NCI-H1436 (cell line): Measurements from ENCODE around the gene SLC29A2.
A peak's percentile ranks its signal among the peaks of the same experiment; 100 is the strongest.

Experiments used
- DNase-seq: peaks from one replicate; lab custom pipeline; 2025; lab: John Stamatoyannopoulos, UW

The SLC29A2 gene

GRCh38 chr11:66347425-66348276 is 23.9 kb downstream of the SLC29A2 start, which contains the start of gene B4GAT1:
TSS of gene B4GAT1 (minus strand) at chr11:66347629. CDS start at chr11:66347545, 84 bp downstream.
- peak; percentile 81 for DNase-seq

GRCh38 chr11:66346476-66347424 is 24.8 kb downstream of the SLC29A2 start:
- no peak for DNase-seq

- no peak for DNase-seq
These were observed 26.3 kb downstream of the SLC29A2 start for GRCh38 chr11:66345316-66345649.

GRCh38 chr11:66344550-66345315 is 26.8 kb downstream of the SLC29A2 start, which contains the start of gene BRMS1:
TSS of gene BRMS1 (minus strand) at chr11:66345104. CDS start at chr11:66342234, 2,870 bp downstream.
- peak; percentile 94 for DNase-seq

- DNase-seq = no peak
These were observed 28.4 kb downstream of the SLC29A2 start for GRCh38 chr11:66343176-66343575.

GRCh38 chr11:66341502-66342126 is 29.9 kb downstream of the SLC29A2 start:
- no peak for DNase-seq

GRCh38 chr11:66340596-66341501 is 30.7 kb downstream of the SLC29A2 start:
- DNase-seq = no peak

- no peak for DNase-seq
These were observed 31.7 kb downstream of the SLC29A2 start for GRCh38 chr11:66339686-66340483.

- DNase-seq = no peak
These were observed 32.3 kb downstream of the SLC29A2 start for GRCh38 chr11:66339162-66339675.

GRCh38 chr11:66338276-66339161 is 33.0 kb downstream of the SLC29A2 start:
- no peak for DNase-seq

- no peak for DNase-seq
These were observed 34.3 kb downstream of the SLC29A2 start for GRCh38 chr11:66337103-66337899.

GRCh38 chr11:66336234-66337102 is 35.1 kb downstream of the SLC29A2 start, which contains the start of gene RIN1:
TSS of gene RIN1 (minus strand) at chr11:66336434. CDS start at chr11:66336402, 32 bp downstream.
- no peak for DNase-seq

GRCh38 chr11:66335531-66336233 is 35.9 kb downstream of the SLC29A2 start:
- no peak for DNase-seq

- DNase-seq = no peak
These were observed 36.7 kb downstream of the SLC29A2 start for GRCh38 chr11:66334605-66335442.
